ENCODE measurements around the gene ABCC12. TPM values are rescaled to one million over a fixed set of nuclear protein-coding genes. Genes with fewer than 3 reads are reported as not detected.

ABCC12 gene
- total and polyA plus RNA-seq, 2 donors (not counting 3 experiments of a cell fraction or from before 2014, with no cell fraction given) = not detected

DNA sequence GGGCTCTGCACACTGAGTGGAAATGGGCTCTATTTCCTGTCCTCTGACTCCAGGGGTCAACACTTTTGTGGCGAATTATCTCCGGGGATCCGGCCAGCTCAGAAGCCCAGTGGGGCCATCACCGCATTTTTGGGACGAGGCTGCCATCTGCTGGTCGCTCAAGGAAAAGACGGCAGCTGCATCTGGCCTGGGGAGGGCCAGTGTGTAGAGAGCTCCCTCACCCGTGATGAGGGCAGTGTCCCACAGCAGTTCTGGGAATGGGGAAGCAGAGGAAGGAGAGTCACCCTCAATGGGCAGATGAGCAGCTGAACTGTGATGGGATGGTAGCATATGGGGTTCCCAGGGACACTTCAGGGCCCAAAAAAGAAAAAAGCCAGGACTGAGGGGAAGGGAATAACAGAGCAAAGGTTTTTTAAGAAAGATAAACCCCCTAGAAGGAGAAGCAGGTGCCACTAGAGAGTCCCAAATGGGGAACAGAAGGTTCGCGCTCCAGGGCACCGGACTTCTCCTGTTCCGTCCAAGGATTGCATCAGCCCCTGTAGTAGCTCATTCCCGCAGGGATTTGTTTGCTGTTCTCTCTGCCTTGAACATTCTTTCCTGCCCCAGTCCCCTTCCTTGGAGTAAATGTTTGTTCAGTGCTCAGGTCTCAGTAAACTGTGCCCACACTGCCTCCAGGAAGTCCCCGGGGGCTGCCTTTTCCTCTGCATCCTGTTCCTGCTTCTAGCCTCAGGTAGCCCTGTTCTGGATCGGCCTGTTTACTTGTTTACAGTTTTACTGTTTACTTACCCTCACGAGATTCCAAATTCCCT lies 9.3 kb upstream of the ABCC12 start:
- no peak overlapping the region for H2AFZ ChIP-seq (ENCODE audit: low read depth, low read length)
- no TSS peak for BruUV-seq (replicated peaks)

More for the DNA sequence above, 9.3 kb upstream of the ABCC12 start:
- H3K27ac ChIP-seq (ENCODE audit: insufficient read depth, low read depth, low read length) = no peak overlapping the region
- intact Hi-C loops (cut with micrococcal nuclease) (loop anchor here (1.0 to 10.0 kb wide), 8 partner anchors 377 to 1540 kb away; partner anchors contain the start of genes DNAJA2 and SHCBP1), dilution Hi-C loops (cut with MboI; ENCODE audit: extremely low pct_ligation_motif_present, low sequenced_read_pairs) (no loop called here)
- no peak overlapping the region for H3K4me3 ChIP-seq (replicated peaks in 1 of 3; ENCODE audit: insufficient read depth in 1 of 3, low read depth in 1 of 3, low read length in 3 of 3)
- POLR2A ChIA-PET = interaction anchor here (0.6 kb wide), 1 partner anchor 17 kb away, joined by 3 read pairs; no protein-coding TSS in a partner anchor
- no peak overlapping the region for H3K9ac ChIP-seq (replicated peaks; ENCODE audit: extremely low read depth, insufficient read depth, low read length)
- peak; percentile 56 for DNase-seq (ENCODE audit: low read depth, low spot score)
- no peaks in the 10 kb centered on the region for H3K36me3 ChIP-seq (ENCODE audit: control insufficient read depth in 2 of 2, extremely low read depth in 1 of 2, insufficient read depth in 2 of 2, low read length in 2 of 2)
- H3K9me1 ChIP-seq (replicated peaks; ENCODE audit: control insufficient read depth, extremely low read depth, insufficient read depth, low read length) = no peaks in the 10 kb centered on the region
- H4K20me1 ChIP-seq (replicated peaks; ENCODE audit: control insufficient read depth, extremely low read depth, insufficient read depth, low read length) = no peaks in the 10 kb centered on the region
- CTCF ChIA-PET = interaction anchor here (0.6 to 4.2 kb wide), 71 partner anchors 9 to 1611 kb away, joined by 3 to 127 read pairs (median 4); partner anchors contain the start of genes DNAJA2, ITFG1, NETO2 and PHKB
- H3K79me2 ChIP-seq (ENCODE audit: control insufficient read depth, insufficient read depth, low read length) = no peaks in the 10 kb centered on the region
- TF ChIP-seq POLR2AphosphoS5 (IDR thresholded peaks at IDR 0.05; ENCODE audit: insufficient read depth, low read depth, low read length) = no peak
- no peak for TF ChIP-seq EZH2 (IDR thresholded peaks at IDR 0.05; ENCODE audit: borderline replicate concordance, low read depth, low read length, severe bottlenecking)
- TF ChIP-seq, protein P1, sequence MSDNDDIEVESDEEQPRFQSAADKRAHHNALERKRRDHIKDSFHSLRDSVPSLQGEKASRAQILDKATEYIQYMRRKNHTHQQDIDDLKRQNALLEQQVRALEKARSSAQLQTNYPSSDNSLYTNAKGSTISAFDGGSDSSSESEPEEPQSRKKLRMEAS (IDR thresholded peaks at IDR 0.05; ENCODE audit: insufficient read depth, insufficient read length) = no peak
- TF ChIP-seq, protein P2, sequence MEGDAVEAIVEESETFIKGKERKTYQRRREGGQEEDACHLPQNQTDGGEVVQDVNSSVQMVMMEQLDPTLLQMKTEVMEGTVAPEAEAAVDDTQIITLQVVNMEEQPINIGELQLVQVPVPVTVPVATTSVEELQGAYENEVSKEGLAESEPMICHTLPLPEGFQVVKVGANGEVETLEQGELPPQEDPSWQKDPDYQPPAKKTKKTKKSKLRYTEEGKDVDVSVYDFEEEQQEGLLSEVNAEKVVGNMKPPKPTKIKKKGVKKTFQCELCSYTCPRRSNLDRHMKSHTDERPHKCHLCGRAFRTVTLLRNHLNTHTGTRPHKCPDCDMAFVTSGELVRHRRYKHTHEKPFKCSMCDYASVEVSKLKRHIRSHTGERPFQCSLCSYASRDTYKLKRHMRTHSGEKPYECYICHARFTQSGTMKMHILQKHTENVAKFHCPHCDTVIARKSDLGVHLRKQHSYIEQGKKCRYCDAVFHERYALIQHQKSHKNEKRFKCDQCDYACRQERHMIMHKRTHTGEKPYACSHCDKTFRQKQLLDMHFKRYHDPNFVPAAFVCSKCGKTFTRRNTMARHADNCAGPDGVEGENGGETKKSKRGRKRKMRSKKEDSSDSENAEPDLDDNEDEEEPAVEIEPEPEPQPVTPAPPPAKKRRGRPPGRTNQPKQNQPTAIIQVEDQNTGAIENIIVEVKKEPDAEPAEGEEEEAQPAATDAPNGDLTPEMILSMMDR (IDR thresholded peaks at IDR 0.05; ENCODE audit: extremely low read depth in 1 of 2, insufficient read depth in 1 of 2, low read depth in 1 of 2, low read length in 2 of 2) = peak; percentile 66 to 88
- no peak for TF ChIP-seq FOS (IDR thresholded peaks at IDR 0.05; ENCODE audit: borderline replicate concordance, insufficient read depth, low read length)
- TF ChIP-seq GATA2 (IDR thresholded peaks at IDR 0.05; ENCODE audit: insufficient read depth, insufficient read length, low read depth, low read length) = no peak
- no peak for TF ChIP-seq MYC (IDR thresholded peaks at IDR 0.05; ENCODE audit: low read depth, low read length)
- no peaks in the 10 kb centered on the region for H3K9me3 ChIP-seq (replicated peaks; ENCODE audit: control insufficient read depth, insufficient read depth, low read length)
- H3K4me1 ChIP-seq (ENCODE audit: control insufficient read depth, extremely low read depth, insufficient read depth, low read length) = peaks cover 2% of the 10 kb centered on the region
- H3K4me2 ChIP-seq (ENCODE audit: insufficient read depth, low read length) = no peak overlapping the region
- peak; percentile 92 for FAIRE-seq
- H3K27me3 ChIP-seq (ENCODE audit: control insufficient read depth in 2 of 2, insufficient read depth in 2 of 2, low read length in 2 of 2) = no peaks in the 10 kb centered on the region

All from endothelial cell of umbilical vein (primary cell).